ENCODE results near the gene RMRP. TPM values are rescaled to one million over a fixed set of nuclear protein-coding genes. Genes with fewer than 3 reads are reported as not detected.
A peak's percentile ranks its signal among the peaks of the same experiment; 100 is the strongest.

The RMRP gene
- total and polyA plus RNA-seq, 4 donors: 44.8 to 39,735 (median 15,277) TPM

DNA sequence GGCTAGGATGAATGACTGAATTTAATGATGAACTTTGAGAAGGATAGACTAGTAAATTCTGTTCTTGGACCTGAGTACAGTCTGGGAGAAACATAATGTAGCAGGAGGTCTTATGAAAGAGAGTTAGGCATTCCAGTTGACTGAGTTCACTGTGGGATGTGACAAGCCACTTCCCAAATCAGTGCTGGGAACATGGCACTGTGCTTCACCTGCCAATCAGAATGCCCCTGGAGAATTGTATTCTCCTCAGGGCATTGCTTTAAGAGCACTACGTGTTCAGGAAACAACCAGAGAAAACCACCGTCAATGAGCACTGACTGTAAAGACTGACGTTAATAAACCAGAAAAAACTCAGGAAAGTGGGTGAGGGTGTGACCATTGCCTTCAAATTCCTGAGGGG lies 1.5 kb upstream of the RMRP start:
- Histone ChIP-seq H3K9me3 (ENCODE audit: control insufficient read depth in 4 of 4, insufficient read depth in 3 of 4, low read length in 3 of 4) (no peaks in the 10 kb centered on the region), H3K27me3 (ENCODE audit: control insufficient read depth in 3 of 3, insufficient read depth in 3 of 3, low read length in 2 of 3) (no peaks in the 10 kb centered on the region), H3K4me1 (ENCODE audit: control insufficient read depth in 5 of 5, insufficient read depth in 5 of 5, low read length in 5 of 5) (peaks cover 0 to 20% (median 3%) of the 10 kb centered on the region in 5 donors), H3K9ac (ENCODE audit: insufficient read depth in 1 of 2, low read length in 2 of 2) (peak overlapping the region in 1 of 2 donors; percentile 17), H3K36me3 (ENCODE audit: control insufficient read depth in 4 of 4, insufficient read depth in 4 of 4, low read length in 4 of 4) (peaks cover 0 to 17% (median 15%) of the 10 kb centered on the region in 4 donors), H3K4me3 (no peak overlapping the region), H3K27ac (ENCODE audit: low read depth in 1 of 2, low read length in 1 of 2) (peak overlapping the region in 1 of 2 donors; percentile 94)
- 70 to 71% methylated on average over 3 of the region's 3 CpGs for WGBS, 2 donors
- DNase-seq (no peak), ATAC-seq (ENCODE audit: insufficient read depth, low FRiP score) (no peak)
- TF ChIP-seq, protein P1, sequence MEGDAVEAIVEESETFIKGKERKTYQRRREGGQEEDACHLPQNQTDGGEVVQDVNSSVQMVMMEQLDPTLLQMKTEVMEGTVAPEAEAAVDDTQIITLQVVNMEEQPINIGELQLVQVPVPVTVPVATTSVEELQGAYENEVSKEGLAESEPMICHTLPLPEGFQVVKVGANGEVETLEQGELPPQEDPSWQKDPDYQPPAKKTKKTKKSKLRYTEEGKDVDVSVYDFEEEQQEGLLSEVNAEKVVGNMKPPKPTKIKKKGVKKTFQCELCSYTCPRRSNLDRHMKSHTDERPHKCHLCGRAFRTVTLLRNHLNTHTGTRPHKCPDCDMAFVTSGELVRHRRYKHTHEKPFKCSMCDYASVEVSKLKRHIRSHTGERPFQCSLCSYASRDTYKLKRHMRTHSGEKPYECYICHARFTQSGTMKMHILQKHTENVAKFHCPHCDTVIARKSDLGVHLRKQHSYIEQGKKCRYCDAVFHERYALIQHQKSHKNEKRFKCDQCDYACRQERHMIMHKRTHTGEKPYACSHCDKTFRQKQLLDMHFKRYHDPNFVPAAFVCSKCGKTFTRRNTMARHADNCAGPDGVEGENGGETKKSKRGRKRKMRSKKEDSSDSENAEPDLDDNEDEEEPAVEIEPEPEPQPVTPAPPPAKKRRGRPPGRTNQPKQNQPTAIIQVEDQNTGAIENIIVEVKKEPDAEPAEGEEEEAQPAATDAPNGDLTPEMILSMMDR (IDR thresholded peaks at IDR 0.05; ENCODE audit: control extremely low read depth, extremely low read depth): no peak

DNA sequence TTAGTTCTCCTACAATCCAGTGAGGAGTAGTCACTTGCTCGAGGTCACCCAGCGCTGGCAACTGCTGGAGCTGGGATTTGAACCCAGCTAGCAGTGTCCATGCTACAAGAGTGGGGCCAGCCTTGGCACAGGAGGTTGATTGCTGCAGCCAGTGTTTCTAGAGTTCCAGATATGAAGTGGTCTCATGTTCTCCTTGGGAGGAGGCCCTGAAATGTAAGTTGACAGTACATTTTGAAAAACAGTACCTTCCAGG lies 1.1 kb upstream of the RMRP start:
- WGBS, 2 donors: 0% methylated on average over 2 of the region's 2 CpGs
- H3K27ac ChIP-seq (ENCODE audit: low read depth in 1 of 2, low read length in 1 of 2): peak overlapping the region; percentile 94 to 99
- peak in 1 of 3 donors; percentile 39 for DNase-seq

DNA sequence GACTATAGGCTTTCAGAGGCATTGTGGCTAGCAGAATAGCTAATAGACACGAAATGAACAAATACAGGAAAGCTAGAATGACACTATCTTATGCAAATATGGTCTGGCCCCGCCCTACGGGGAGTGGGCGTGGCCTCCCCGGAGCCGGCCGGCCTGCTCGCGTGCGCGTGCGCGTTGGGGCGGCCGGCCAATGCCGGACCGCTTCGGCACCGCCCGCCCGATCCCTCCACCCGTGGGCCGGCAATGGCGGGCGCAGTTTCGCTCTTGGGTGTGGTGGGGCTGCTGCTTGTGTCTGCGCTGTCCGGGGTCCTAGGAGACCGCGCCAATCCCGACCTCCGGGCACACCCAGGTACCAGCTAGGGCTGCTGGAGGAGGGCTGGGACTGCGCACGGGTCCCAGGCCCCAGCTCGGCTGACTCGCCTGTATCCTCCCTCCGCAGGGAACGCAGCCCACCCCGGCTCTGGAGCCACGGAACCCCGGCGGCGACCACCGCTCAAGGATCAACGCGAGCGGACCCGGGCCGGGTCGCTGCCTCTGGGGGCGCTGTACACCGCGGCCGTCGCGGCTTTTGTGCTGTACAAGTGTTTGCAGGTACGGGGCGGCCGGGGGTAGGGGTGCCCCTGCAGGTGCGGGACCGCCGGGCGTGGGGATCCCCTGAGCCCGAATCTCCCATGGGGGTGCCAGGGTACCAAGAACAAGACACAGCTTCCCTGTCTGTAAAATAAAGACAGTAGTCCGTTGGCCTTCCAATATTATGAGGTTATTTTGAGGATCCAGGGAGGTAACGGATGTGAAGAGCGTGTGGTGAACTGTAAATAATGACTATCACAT lies 533 bp upstream of the RMRP start, which contains the start of gene CCDC107:
TSS of gene CCDC107 (plus strand) at position 156 of the 831 bp plus-strand sequence. CDS start at position 244, 88 bp downstream.
- Histone ChIP-seq H3K4me3 (peak within 1 kb of the TSS; percentile 93), H3K9ac (ENCODE audit: insufficient read depth in 1 of 2, low read length in 2 of 2) (peak within 1 kb of the TSS; percentile 94 to 100), H3K27ac (ENCODE audit: low read depth in 1 of 2, low read length in 1 of 2) (peak within 1 kb of the TSS; percentile 94 to 99), H3K9me3 (ENCODE audit: control insufficient read depth in 4 of 4, insufficient read depth in 3 of 4, low read length in 3 of 4) (no peaks in the 10 kb centered on the region), H3K4me1 (ENCODE audit: control insufficient read depth in 5 of 5, insufficient read depth in 5 of 5, low read length in 5 of 5) (peaks cover 0 to 15% (median 3%) of the 10 kb centered on the region in 5 donors), H3K36me3 (ENCODE audit: control insufficient read depth in 4 of 4, insufficient read depth in 4 of 4, low read length in 4 of 4) (peaks cover 0 to 17% (median 15%) of the 10 kb centered on the region in 4 donors), H3K27me3 (ENCODE audit: control insufficient read depth in 3 of 3, insufficient read depth in 3 of 3, low read length in 2 of 3) (no peaks in the 10 kb centered on the region)
- peak; percentile 88 for ATAC-seq (ENCODE audit: insufficient read depth, low FRiP score)
- TF ChIP-seq, protein P1 (IDR thresholded peaks at IDR 0.05; ENCODE audit: control extremely low read depth, extremely low read depth): peak; percentile 2
- 0 to 1% methylated on average over 61 to 67 of the region's 67 CpGs for WGBS, 2 donors
- peak in 2 of 3 donors; percentile 91 to 93 for DNase-seq

More for the DNA sequence above, 1.1 kb upstream of the RMRP start:
- ATAC-seq (ENCODE audit: insufficient read depth, low FRiP score): no peak
- peak overlapping the region; percentile 53 to 94 for H3K9ac ChIP-seq (ENCODE audit: insufficient read depth in 1 of 2, low read length in 2 of 2)
- H3K4me1 ChIP-seq (ENCODE audit: control insufficient read depth in 5 of 5, insufficient read depth in 5 of 5, low read length in 5 of 5): peaks cover 0 to 16% (median 3%) of the 10 kb centered on the region in 5 donors
- no peaks in the 10 kb centered on the region for H3K9me3 ChIP-seq (ENCODE audit: control insufficient read depth in 4 of 4, insufficient read depth in 3 of 4, low read length in 3 of 4)
- no peaks in the 10 kb centered on the region for H3K27me3 ChIP-seq (ENCODE audit: control insufficient read depth in 3 of 3, insufficient read depth in 3 of 3, low read length in 2 of 3)
- H3K4me3 ChIP-seq: peak overlapping the region; percentile 93
- peaks cover 0 to 17% (median 15%) of the 10 kb centered on the region in 4 donors for H3K36me3 ChIP-seq (ENCODE audit: control insufficient read depth in 4 of 4, insufficient read depth in 4 of 4, low read length in 4 of 4)
- TF ChIP-seq, protein P1 (IDR thresholded peaks at IDR 0.05; ENCODE audit: control extremely low read depth, extremely low read depth): no peak

All from lung (tissue), 12 donors.